Prostate gland (tissue), 2 donors: ENCODE results near the gene CCDC174.

ENCODE experiments used
- POLR2A ChIP-seq: fragments of 450-650 bp; IDR thresholded peaks from one replicate; pipeline ENCODE4 v1.6.1; 2016; ENCODE audit warnings: antibody characterized with exemption, mild to moderate bottlenecking
- POLR2AphosphoS5 ChIP-seq: sonication (generic); formaldehyde crosslinking; IDR thresholded peaks from one replicate; pipeline ENCODE4 v1.6.1; 2017; ENCODE audit warnings: antibody characterized with exemption
- TF ChIP-seq, protein P1 (sequence below), 4 experiments: fragments of 200-600 bp in 2 of 4; fragments of 450-650 bp in 2 of 4; sonication (generic) in 2 of 4; IDR thresholded peaks; 1 replicate in 3 of 4; 2 replicates in 1 of 4; pipeline ENCODE4 v1.5.1; 2016 to 2019; ENCODE audit warnings: antibody characterized with exemption in 4 of 4, mild to moderate bottlenecking in 2 of 4, moderate library complexity in 2 of 4

GRCh38 chr3:14632442-14632930, 19.1 kb upstream of the CCDC174 start:
- TF ChIP-seq, protein P1, sequence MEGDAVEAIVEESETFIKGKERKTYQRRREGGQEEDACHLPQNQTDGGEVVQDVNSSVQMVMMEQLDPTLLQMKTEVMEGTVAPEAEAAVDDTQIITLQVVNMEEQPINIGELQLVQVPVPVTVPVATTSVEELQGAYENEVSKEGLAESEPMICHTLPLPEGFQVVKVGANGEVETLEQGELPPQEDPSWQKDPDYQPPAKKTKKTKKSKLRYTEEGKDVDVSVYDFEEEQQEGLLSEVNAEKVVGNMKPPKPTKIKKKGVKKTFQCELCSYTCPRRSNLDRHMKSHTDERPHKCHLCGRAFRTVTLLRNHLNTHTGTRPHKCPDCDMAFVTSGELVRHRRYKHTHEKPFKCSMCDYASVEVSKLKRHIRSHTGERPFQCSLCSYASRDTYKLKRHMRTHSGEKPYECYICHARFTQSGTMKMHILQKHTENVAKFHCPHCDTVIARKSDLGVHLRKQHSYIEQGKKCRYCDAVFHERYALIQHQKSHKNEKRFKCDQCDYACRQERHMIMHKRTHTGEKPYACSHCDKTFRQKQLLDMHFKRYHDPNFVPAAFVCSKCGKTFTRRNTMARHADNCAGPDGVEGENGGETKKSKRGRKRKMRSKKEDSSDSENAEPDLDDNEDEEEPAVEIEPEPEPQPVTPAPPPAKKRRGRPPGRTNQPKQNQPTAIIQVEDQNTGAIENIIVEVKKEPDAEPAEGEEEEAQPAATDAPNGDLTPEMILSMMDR (IDR thresholded peaks at IDR 0.05), result no peak
- TF ChIP-seq POLR2AphosphoS5 (no peak), POLR2A (no peak)
